Liver (tissue), 9 donors: ENCODE measurements around the gene FRZB. TPM values are rescaled to one million over a fixed set of nuclear protein-coding genes. Genes with fewer than 3 reads are reported as not detected.

Source experiments
- DNase-seq: peaks from one replicate; pipeline ENCODE4 v3.0.0-alpha.2; 2017; ENCODE audit warnings: low spot score
- H3K27ac ChIP-seq, 2 donors: one replicate each; pipeline ENCODE4 v1.7.0; 2013; ENCODE audit warnings: inconsistent platforms in 2 of 2, low read length in 2 of 2, control low read depth in 1 of 2, low read depth in 1 of 2, mild to moderate bottlenecking in 1 of 2
- H3K27me3 ChIP-seq, 4 donors: one replicate each; pipeline versions ENCODE4 v1.6.1 to v1.7.0; 2013; ENCODE audit warnings: low read length in 3 of 4, inconsistent platforms in 1 of 4, mild to moderate bottlenecking in 1 of 4, moderate library complexity in 1 of 4; ENCODE audit not compliant: control insufficient read depth in 4 of 4, insufficient read depth in 4 of 4
- H3K36me3 ChIP-seq, 4 donors: one replicate each; pipeline versions ENCODE4 v1.6.1 to v1.7.0; 2013; ENCODE audit warnings: low read length in 3 of 4, mild to moderate bottlenecking in 3 of 4, low read depth in 1 of 4, moderate library complexity in 1 of 4; ENCODE audit not compliant: control insufficient read depth in 4 of 4, insufficient read depth in 3 of 4
- H3K4me1 ChIP-seq, 4 donors: one replicate each; pipeline versions ENCODE4 v1.6.1 to v1.7.0; 2013; ENCODE audit warnings: low read length in 3 of 4, mild to moderate bottlenecking in 3 of 4, moderate library complexity in 1 of 4; ENCODE audit not compliant: control insufficient read depth in 4 of 4, insufficient read depth in 4 of 4
- H3K4me3 ChIP-seq, 3 donors: one replicate each; pipeline versions ENCODE4 v1.6.1 to v1.7.0; 2013; ENCODE audit warnings: low read length in 3 of 3, control low read depth in 1 of 3, low read depth in 1 of 3, mild to moderate bottlenecking in 1 of 3
- H3K9ac ChIP-seq, 2 donors: one replicate each; pipeline ENCODE4 v1.7.0; 2013; ENCODE audit warnings: low read length in 2 of 2, mild to moderate bottlenecking in 2 of 2, moderate library complexity in 2 of 2, control low read depth in 1 of 2, low read depth in 1 of 2
- H3K9me3 ChIP-seq, 4 donors: one replicate each; pipeline versions ENCODE4 v1.6.1 to v1.7.0; 2013; ENCODE audit warnings: low read length in 3 of 4; ENCODE audit not compliant: control insufficient read depth in 4 of 4
- ATF3 ChIP-seq: IDR thresholded peaks from 2 replicates; pipeline ENCODE4 v1.6.1; 2016; ENCODE audit warnings: antibody characterized with exemption
- CTCF ChIP-seq: fragments of 150-350 bp; IDR thresholded peaks from 2 replicates; pipeline ENCODE4 v1.5.1; 2017; ENCODE audit warnings: improper control_type of control experiment, low read depth, low read length; ENCODE audit not compliant: missing input control
- EGR1 ChIP-seq, 2 donors: IDR thresholded peaks; 2 replicates each; pipeline ENCODE4 v1.6.1; 2016 to 2018; ENCODE audit warnings: antibody characterized with exemption in 2 of 2, low read depth in 2 of 2
- FOXA1 ChIP-seq: IDR thresholded peaks from 2 replicates; pipeline ENCODE4 v1.6.1; 2016; ENCODE audit warnings: antibody characterized with exemption
- FOXA2 ChIP-seq: IDR thresholded peaks from 2 replicates; pipeline ENCODE4 v1.6.1; 2016; ENCODE audit warnings: antibody characterized with exemption
- GABPA ChIP-seq, 2 donors: IDR thresholded peaks in 1 of 2; conservative IDR thresholded peaks in 1 of 2; 2 replicates each; pipeline ENCODE4 v1.6.1; 2016; ENCODE audit warnings: antibody characterized with exemption in 2 of 2, mild to moderate bottlenecking in 1 of 2, moderate library complexity in 1 of 2
- HNF4A ChIP-seq, 2 donors: conservative IDR thresholded peaks; 2 replicates each; pipeline ENCODE4 v1.6.1; 2016; ENCODE audit warnings: antibody characterized with exemption in 2 of 2, mild to moderate bottlenecking in 2 of 2
- HNF4G ChIP-seq: IDR thresholded peaks from 2 replicates; pipeline ENCODE4 v1.6.1; 2016; ENCODE audit warnings: antibody characterized with exemption
- JUND ChIP-seq, 2 donors: IDR thresholded peaks; 2 replicates each; pipeline ENCODE4 v1.6.1; 2016; ENCODE audit warnings: antibody characterized with exemption in 2 of 2
- MAX ChIP-seq: IDR thresholded peaks from 2 replicates; pipeline ENCODE4 v1.6.1; 2016; ENCODE audit warnings: antibody characterized with exemption
- NR2F2 ChIP-seq: IDR thresholded peaks from 2 replicates; pipeline ENCODE4 v1.6.1; 2016; ENCODE audit warnings: antibody characterized with exemption
- RAD21 ChIP-seq, 2 donors: IDR thresholded peaks; 2 replicates each; pipeline ENCODE4 v1.6.1; 2016; ENCODE audit warnings: antibody characterized with exemption in 2 of 2, mild to moderate bottlenecking in 2 of 2
- REST ChIP-seq: IDR thresholded peaks from 2 replicates; pipeline ENCODE4 v1.6.1; 2016; ENCODE audit warnings: antibody characterized with exemption, mild to moderate bottlenecking
- RXRA ChIP-seq, 2 donors: IDR thresholded peaks; 2 replicates each; pipeline ENCODE4 v1.6.1; 2017 to 2018; ENCODE audit warnings: antibody characterized with exemption in 2 of 2, mild to moderate bottlenecking in 1 of 2
- SP1 ChIP-seq: IDR thresholded peaks from 2 replicates; pipeline ENCODE4 v1.6.1; 2018; ENCODE audit warnings: antibody characterized with exemption, mild to moderate bottlenecking
- TAF1 ChIP-seq: conservative IDR thresholded peaks from 2 replicates; pipeline ENCODE4 v1.6.1; 2016; ENCODE audit warnings: antibody characterized with exemption, mild to moderate bottlenecking
- YY1 ChIP-seq: IDR thresholded peaks from 2 replicates; pipeline ENCODE4 v1.6.1; 2016; ENCODE audit warnings: antibody characterized with exemption, mild to moderate bottlenecking
- ZBTB33 ChIP-seq: IDR thresholded peaks from 2 replicates; pipeline ENCODE4 v1.6.1; 2016; ENCODE audit warnings: antibody characterized with exemption
- WGBS: extraction: QIAGEN DNeasy Blood & Tissue Kit; methylation state at CpG from one replicate; pipeline ENCODE4 v1.1.7; 2013; 5-methylcytosine and 5-hydroxymethylcytosine counted together
- polyA plus RNA-seq, 2 donors: library from polyadenylated mRNA; stranded (reverse) in 1 of 2; unstranded in 1 of 2; fragments of 200-250 nt in 1 of 2; fragments of >200 nt in 1 of 2; fragmentation: Nextera tagmentation in 1 of 2; extraction: Ambion mirVana in 1 of 2; gene quantifications; one replicate each; pipeline versions ENCODE4 v1.2.1 to v1.2.3, GENCODE V29; 2013 to 2015
- total RNA-seq, 2 donors: library from RNA; depleted of rRNA; stranded (reverse); fragments of >200 nt; gene quantifications; one replicate each; pipeline ENCODE4 v1.2.3, GENCODE V29; 2014
- donor health status: healthy.
- donor health status: healthy.
- donor health status: healthy.
- donor health status: healthy.
- donor health status: healthy.

FRZB gene
- total and polyA plus RNA-seq, 4 donors, result 0.17 to 1.0 (median 0.54) TPM

GRCh38 chr2:182895798-182896197 lies 29.4 kb upstream of the FRZB start:
- Histone ChIP-seq H3K9ac (no peak overlapping the region), H3K27ac (no peak overlapping the region), H3K27me3 (no peaks in the 10 kb centered on the region), H3K4me1 (peaks cover 0 to 9% (median 2%) of the 10 kb centered on the region in 4 donors), H3K36me3 (no peaks in the 10 kb centered on the region), H3K4me3 (no peak overlapping the region), H3K9me3 (peaks cover 0 to 7% (median under 1%) of the 10 kb centered on the region in 4 donors)
- DNase-seq, result no peak
- 83% methylated on average over 6 of the region's 6 CpGs for WGBS
- TF ChIP-seq FOXA1, result no peak
- TF ChIP-seq ZBTB33, result no peak
- no peak for TF ChIP-seq SP1
- TF ChIP-seq MAX, result no peak
- no peak for TF ChIP-seq GABPA (IDR thresholded peaks at IDR 0.05 in 1 of 2, conservative IDR thresholded peaks at IDR 0.05 in 1 of 2)
- no peak for TF ChIP-seq HNF4G
- no peak for TF ChIP-seq HNF4A (conservative IDR thresholded peaks at IDR 0.05)
- TF ChIP-seq REST, result no peak
- no peak for TF ChIP-seq RAD21 (IDR thresholded peaks at IDR 0.05)
- TF ChIP-seq YY1, result no peak
- TF ChIP-seq NR2F2, result no peak
- no peak for TF ChIP-seq RXRA (IDR thresholded peaks at IDR 0.05)
- no peak for TF ChIP-seq CTCF
- TF ChIP-seq FOXA2, result no peak
- no peak for TF ChIP-seq EGR1 (IDR thresholded peaks at IDR 0.05; ENCODE audit: low read depth in 2 of 2)
- no peak for TF ChIP-seq TAF1
- TF ChIP-seq JUND (IDR thresholded peaks at IDR 0.05), result no peak
- TF ChIP-seq ATF3, result no peak
